DND-41 (cell line): ENCODE measurements around the gene ENDOD1.

ENCODE experiments used
- ATAC-seq: fragments of 200-7000 bp; cut with Tn5 transposase; 3 replicates; pipeline ENCODE4 v1.9.1; 2021; ENCODE audit warnings: low read depth; ENCODE audit not compliant: insufficient read depth
- DNase-seq: peaks from one replicate; pipeline ENCODE4 v3.0.0-alpha.2; 2020
- H2AFZ ChIP-seq: 2 replicates; pipeline ENCODE4 v1.6.0; 2012; ENCODE audit warnings: low read depth, low read length
- H3K27ac ChIP-seq: 2 replicates; pipeline ENCODE4 v1.5.1; 2012; ENCODE audit warnings: low read length, inconsistent platforms
- H3K27me3 ChIP-seq: fragments of 200-600 bp; sonication (generic); 2 replicates; pipeline ENCODE4 v1.6.0; 2012; ENCODE audit warnings: low read length, mild to moderate bottlenecking, inconsistent platforms; ENCODE audit not compliant: insufficient read depth, poor library complexity
- H3K36me3 ChIP-seq: 2 replicates; pipeline ENCODE4 v1.5.1; 2012; ENCODE audit warnings: low read length, inconsistent platforms; ENCODE audit not compliant: insufficient read depth
- H3K4me1 ChIP-seq: 2 replicates; pipeline ENCODE4 v1.5.1; 2012; ENCODE audit warnings: mild to moderate bottlenecking, low read length; ENCODE audit not compliant: insufficient read depth
- H3K4me2 ChIP-seq: 2 replicates; pipeline ENCODE4 v1.6.0; 2012; ENCODE audit warnings: mild to moderate bottlenecking, moderate library complexity, low read length, inconsistent platforms; ENCODE audit not compliant: insufficient read depth
- H3K4me3 ChIP-seq, 2 experiments: fragments of 200-600 bp in 1 of 2; shearing (Covaris generic) in 1 of 2; 2 replicates each; pipeline ENCODE4 v1.5.1; 2012 to 2016; ENCODE audit warnings: inconsistent platforms in 2 of 2, low read length in 2 of 2, mild to moderate bottlenecking in 2 of 2, low read depth in 1 of 2, moderate library complexity in 1 of 2
- H3K79me2 ChIP-seq: 2 replicates; pipeline ENCODE4 v1.6.0; 2012; ENCODE audit warnings: low read length, inconsistent platforms; ENCODE audit not compliant: insufficient read depth
- H3K9ac ChIP-seq: 2 replicates; pipeline ENCODE4 v1.6.0; 2012; ENCODE audit warnings: low read depth, mild to moderate bottlenecking, inconsistent platforms, low read length, moderate library complexity
- H3K9me3 ChIP-seq: 2 replicates; pipeline ENCODE4 v1.5.1; 2012; ENCODE audit warnings: low read length, moderate library complexity, mild to moderate bottlenecking, inconsistent platforms; ENCODE audit not compliant: insufficient read depth, severe bottlenecking
- H4K20me1 ChIP-seq: 2 replicates; pipeline ENCODE4 v1.6.0; 2012; ENCODE audit warnings: low read length; ENCODE audit not compliant: insufficient read depth
- EZH2 ChIP-seq: IDR thresholded peaks from 3 replicates; pipeline ENCODE4 v1.6.1; 2012; ENCODE audit warnings: borderline replicate concordance, low read depth, mild to moderate bottlenecking, moderate library complexity, low read length, inconsistent platforms; ENCODE audit not compliant: severe bottlenecking
- TF ChIP-seq, protein P1 (sequence below): IDR thresholded peaks from 2 replicates; pipeline ENCODE4 v1.5.1; 2012; ENCODE audit warnings: borderline replicate concordance, low read length, moderate library complexity, mild to moderate bottlenecking; ENCODE audit not compliant: poor library complexity, severe bottlenecking; ENCODE audit errors: extremely low read depth

The ENDOD1 gene

GRCh38 chr11:95059046-95059445 is 30.6 kb upstream of the ENDOD1 start:
- Histone ChIP-seq H3K9me3 (no peaks in the 10 kb centered on the region), H2AFZ (no peak overlapping the region), H3K79me2 (no peaks in the 10 kb centered on the region), H4K20me1 (no peaks in the 10 kb centered on the region), H3K4me3 (no peak overlapping the region), H3K27ac (no peak overlapping the region), H3K36me3 (no peaks in the 10 kb centered on the region), H3K4me2 (no peak overlapping the region), H3K9ac (no peak overlapping the region), H3K27me3 (peaks cover 6% of the 10 kb centered on the region), H3K4me1 (no peaks in the 10 kb centered on the region)
- DNase-seq: no peak
- ATAC-seq: no peak
- TF ChIP-seq, protein P1, sequence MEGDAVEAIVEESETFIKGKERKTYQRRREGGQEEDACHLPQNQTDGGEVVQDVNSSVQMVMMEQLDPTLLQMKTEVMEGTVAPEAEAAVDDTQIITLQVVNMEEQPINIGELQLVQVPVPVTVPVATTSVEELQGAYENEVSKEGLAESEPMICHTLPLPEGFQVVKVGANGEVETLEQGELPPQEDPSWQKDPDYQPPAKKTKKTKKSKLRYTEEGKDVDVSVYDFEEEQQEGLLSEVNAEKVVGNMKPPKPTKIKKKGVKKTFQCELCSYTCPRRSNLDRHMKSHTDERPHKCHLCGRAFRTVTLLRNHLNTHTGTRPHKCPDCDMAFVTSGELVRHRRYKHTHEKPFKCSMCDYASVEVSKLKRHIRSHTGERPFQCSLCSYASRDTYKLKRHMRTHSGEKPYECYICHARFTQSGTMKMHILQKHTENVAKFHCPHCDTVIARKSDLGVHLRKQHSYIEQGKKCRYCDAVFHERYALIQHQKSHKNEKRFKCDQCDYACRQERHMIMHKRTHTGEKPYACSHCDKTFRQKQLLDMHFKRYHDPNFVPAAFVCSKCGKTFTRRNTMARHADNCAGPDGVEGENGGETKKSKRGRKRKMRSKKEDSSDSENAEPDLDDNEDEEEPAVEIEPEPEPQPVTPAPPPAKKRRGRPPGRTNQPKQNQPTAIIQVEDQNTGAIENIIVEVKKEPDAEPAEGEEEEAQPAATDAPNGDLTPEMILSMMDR: no peak
- no peak for TF ChIP-seq EZH2

DNA sequence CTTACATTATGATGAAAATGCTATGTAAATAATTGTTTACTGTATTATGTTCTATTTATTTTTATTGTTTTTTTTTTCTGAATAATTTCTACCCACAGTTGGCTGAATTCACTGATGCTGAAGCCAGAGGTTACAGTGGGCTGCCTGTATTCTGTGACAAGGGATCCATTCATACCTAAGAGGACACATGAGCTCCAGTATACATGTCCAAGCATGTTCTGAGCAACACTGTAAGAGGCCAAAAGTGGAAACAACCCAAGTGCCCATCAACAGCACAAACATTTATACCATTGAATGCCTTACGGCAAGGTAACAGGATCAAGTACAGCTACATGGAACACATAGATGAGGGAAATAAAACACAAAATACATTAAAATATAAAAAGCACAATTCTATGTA is 24.3 kb upstream of the ENDOD1 start:
- no peak overlapping the region for H3K4me2 ChIP-seq
- no peak for DNase-seq
- no peak overlapping the region for H2AFZ ChIP-seq
- H3K79me2 ChIP-seq: peaks cover 27% of the 10 kb centered on the region
- peaks cover 2% of the 10 kb centered on the region for H3K27me3 ChIP-seq
- H3K9ac ChIP-seq: no peak overlapping the region
- no peak overlapping the region for H3K27ac ChIP-seq
- peaks cover 22% of the 10 kb centered on the region for H3K4me1 ChIP-seq
- ATAC-seq: no peak
- H3K9me3 ChIP-seq: no peaks in the 10 kb centered on the region
- peaks cover 1% of the 10 kb centered on the region; the same call in 1 of the 2 replicates for H4K20me1 ChIP-seq
- TF ChIP-seq, protein P1: no peak
- TF ChIP-seq EZH2: no peak
- H3K4me3 ChIP-seq: no peak overlapping the region
- peaks cover 1% of the 10 kb centered on the region; the same call in 1 of the 2 replicates for H3K36me3 ChIP-seq

GRCh38 chr11:95066716-95067038 is 23.0 kb upstream of the ENDOD1 start, which contains the start of gene SRSF8:
SRSF8 (plus strand) TSS chr11:95066919; CDS start chr11:95067227, 308 bp downstream.
- peaks cover 4% of the 10 kb centered on the region; the same call in 1 of the 2 replicates for H4K20me1 ChIP-seq
- DNase-seq: no peak
- no peak for TF ChIP-seq EZH2
- TF ChIP-seq, protein P1: no peak
- H3K4me2 ChIP-seq: peak within 1 kb of the TSS; percentile 77
- H3K79me2 ChIP-seq: peaks cover 33% of the 10 kb centered on the region
- H3K27ac ChIP-seq: peak within 1 kb of the TSS; percentile 87
- peak; percentile 40 for ATAC-seq
- H3K36me3 ChIP-seq: peaks cover 4% of the 10 kb centered on the region; the same call in 1 of the 2 replicates
- peak within 1 kb of the TSS; percentile 84 for H2AFZ ChIP-seq
- H3K27me3 ChIP-seq: no peaks in the 10 kb centered on the region
- peaks cover 28% of the 10 kb centered on the region for H3K4me1 ChIP-seq
- peak within 1 kb of the TSS; percentile 62 to 73 for H3K4me3 ChIP-seq
- peak within 1 kb of the TSS; percentile 69 for H3K9ac ChIP-seq
- no peaks in the 10 kb centered on the region for H3K9me3 ChIP-seq
